GM23338 (cell line): Measurements from ENCODE around the gene NCKAP5. TPM values are rescaled to one million over a fixed set of nuclear protein-coding genes. Genes with fewer than 3 reads are reported as not detected.

Experiments used
- ATAC-seq: fragments of 200-7000 bp; cut with Tn5 transposase; 3 replicates; pipeline ENCODE4 v1.9.1; 2020
- DNase-seq: peaks from one replicate; pipeline ENCODE4 v3.0.0-alpha.2; 2015; ENCODE audit warnings: low spot score
- H2AFZ ChIP-seq: fragments of 200-600 bp; sonication (generic); 2 replicates; pipeline ENCODE4 v1.8.0; 2016; ENCODE audit warnings: antibody characterized with exemption, mild to moderate bottlenecking, moderate library complexity
- H3F3A ChIP-seq: fragments of 200-600 bp; sonication (generic); replicated peaks from 2 replicates; pipeline ENCODE4 v1.8.0; 2017; ENCODE audit warnings: antibody characterized with exemption, mixed run types, low read depth
- H3K27ac ChIP-seq: fragments of 200-600 bp; sonication (generic); 2 replicates; pipeline ENCODE4 v1.6.1; 2016; ENCODE audit warnings: low read depth
- H3K27me3 ChIP-seq: fragments of 200-600 bp; sonication (generic); 2 replicates; pipeline ENCODE4 v1.8.0; 2016; ENCODE audit warnings: mild to moderate bottlenecking, mixed run types, moderate library complexity; ENCODE audit not compliant: insufficient read depth
- H3K36me3 ChIP-seq: fragments of 200-600 bp; sonication (generic); 2 replicates; pipeline ENCODE4 v1.8.0; 2016; ENCODE audit warnings: mild to moderate bottlenecking; ENCODE audit not compliant: insufficient read depth
- H3K4me1 ChIP-seq: fragments of 200-600 bp; sonication (generic); 2 replicates; pipeline ENCODE4 v1.8.0; 2016; ENCODE audit warnings: mild to moderate bottlenecking, moderate library complexity; ENCODE audit not compliant: insufficient read depth
- H3K4me2 ChIP-seq: fragments of 200-600 bp; sonication (generic); 2 replicates; pipeline ENCODE4 v1.7.1; 2017; ENCODE audit warnings: mixed run types
- H3K4me3 ChIP-seq: fragments of 200-600 bp; sonication (generic); 2 replicates; pipeline ENCODE4 v1.6.1; 2016; ENCODE audit warnings: mixed run types
- H3K79me2 ChIP-seq: fragments of 200-600 bp; sonication (generic); replicated peaks from 2 replicates; pipeline ENCODE4 v1.8.0; 2017; ENCODE audit warnings: mild to moderate bottlenecking; ENCODE audit not compliant: insufficient read depth
- H3K9me2 ChIP-seq: fragments of 200-600 bp; sonication (generic); 2 replicates; pipeline ENCODE4 v1.8.0; 2017; ENCODE audit not compliant: insufficient read depth
- H4K20me1 ChIP-seq: fragments of 200-600 bp; sonication (generic); replicated peaks from 2 replicates; pipeline ENCODE4 v1.8.0; 2017; ENCODE audit warnings: mild to moderate bottlenecking; ENCODE audit not compliant: insufficient read depth
- H3K27ac Mint-ChIP-seq: 2 replicates; pipeline ENCODE4 v1.8.0; 2020; ENCODE audit warnings: inconsistent platforms, mild to moderate bottlenecking, moderate library complexity, mixed read lengths
- H3K27me3 Mint-ChIP-seq: 3 replicates; pipeline ENCODE4 v1.8.0; 2022; ENCODE audit warnings: low read depth, mild to moderate bottlenecking, moderate library complexity, mixed read lengths, inconsistent platforms; ENCODE audit not compliant: insufficient read depth, poor library complexity
- H3K36me3 Mint-ChIP-seq: 3 replicates; pipeline ENCODE4 v1.8.0; 2021; ENCODE audit warnings: low read depth, mild to moderate bottlenecking, inconsistent platforms, moderate library complexity, mixed read lengths
- H3K4me1 Mint-ChIP-seq: 3 replicates; pipeline ENCODE4 v1.8.0; 2020; ENCODE audit warnings: mild to moderate bottlenecking, inconsistent platforms, mixed read lengths
- H3K4me3 Mint-ChIP-seq: 3 replicates; pipeline ENCODE4 v1.8.0; 2021; ENCODE audit warnings: moderate library complexity, mild to moderate bottlenecking, inconsistent platforms, mixed read lengths
- H3K9me3 Mint-ChIP-seq: 3 replicates; pipeline ENCODE4 v1.8.0; 2020; ENCODE audit warnings: moderate library complexity, mild to moderate bottlenecking, inconsistent platforms, mixed read lengths
- CREB1 ChIP-seq: fragments of 250-450 bp; sonication (Bioruptor Pico); IDR thresholded peaks from 2 replicates; pipeline ENCODE4 v1.5.0; 2020; ENCODE audit warnings: low read depth, mild to moderate bottlenecking, moderate library complexity
- EZH2 ChIP-seq: fragments of 200-600 bp; sonication (generic); IDR thresholded peaks from one replicate; pipeline ENCODE4 v1.8.0; 2017; ENCODE audit warnings: antibody characterized with exemption, mild to moderate bottlenecking, low read depth; ENCODE audit not compliant: unreplicated experiment
- EZH2phosphoT487 ChIP-seq: fragments of 200-600 bp; sonication (generic); IDR thresholded peaks from one replicate; pipeline ENCODE4 v1.8.1; 2018; ENCODE audit warnings: antibody characterized with exemption; ENCODE audit not compliant: unreplicated experiment
- JUNB ChIP-seq: IDR thresholded peaks from one replicate; pipeline ENCODE4 v1.6.1; 2016; ENCODE audit warnings: antibody characterized with exemption; ENCODE audit not compliant: unreplicated experiment
- NANOG ChIP-seq: IDR thresholded peaks from 2 replicates; pipeline ENCODE4 v1.6.1; 2016; ENCODE audit warnings: antibody characterized with exemption, borderline replicate concordance
- POLR2AphosphoS5 ChIP-seq: IDR thresholded peaks from 2 replicates; pipeline ENCODE4 v1.6.1; 2016; ENCODE audit warnings: antibody characterized with exemption, low read depth
- STAT1 ChIP-seq: IDR thresholded peaks from one replicate; pipeline ENCODE4 v1.6.1; 2016; ENCODE audit warnings: antibody characterized with exemption; ENCODE audit not compliant: unreplicated experiment
- ZNF114 ChIP-seq: fragments of 250-450 bp; sonication (Bioruptor Pico); IDR thresholded peaks from 2 replicates; pipeline ENCODE4 v1.5.0; 2020; ENCODE audit warnings: mild to moderate bottlenecking, moderate library complexity
- ZNF331 ChIP-seq: fragments of 250-450 bp; sonication (Bioruptor Pico); IDR thresholded peaks from 2 replicates; pipeline ENCODE4 v1.5.0; 2020; ENCODE audit warnings: low read depth, mild to moderate bottlenecking, moderate library complexity
- polyA plus RNA-seq: library from polyadenylated mRNA; unstranded; fragments of >200 nt; fragmentation: Nextera tagmentation; extraction: Ambion mirVana; gene quantifications from 2 replicates; pipeline ENCODE4 v1.2.1, GENCODE V29; 2016
- total RNA-seq: library from RNA; depleted of rRNA; stranded (reverse); fragments of >200 nt; shearing (Covaris generic); gene quantifications from 2 replicates; pipeline ENCODE4 v1.2.3, GENCODE V29; 2014
- TF ChIP-seq, protein P1 (sequence below), 2 experiments: fragments of 200-600 bp in 1 of 2; sonication (generic) in 1 of 2; conservative IDR thresholded peaks; 2 replicates each; pipeline versions ENCODE4 v1.5.1 to v1.6.1; 2016 to 2017; ENCODE audit warnings: antibody characterized with exemption in 2 of 2, low read depth in 2 of 2, mild to moderate bottlenecking in 2 of 2, moderate library complexity in 1 of 2
- TF ChIP-seq, protein P2 (sequence below): IDR thresholded peaks from 2 replicates; pipeline ENCODE4 v1.6.1; 2016; ENCODE audit warnings: antibody characterized with exemption
- TF ChIP-seq, protein P3 (sequence below): fragments of 250-450 bp; sonication (Bioruptor Pico); IDR thresholded peaks from 2 replicates; pipeline ENCODE4 v1.5.0; 2020; ENCODE audit warnings: mild to moderate bottlenecking, moderate library complexity
- TF ChIP-seq, protein P4 (sequence below): IDR thresholded peaks from one replicate; pipeline ENCODE4 v1.6.1; 2018; ENCODE audit warnings: antibody characterized with exemption; ENCODE audit not compliant: unreplicated experiment

NCKAP5 gene
- total and polyA plus RNA-seq, 2 experiments from 2014 or later: 0.34 to 0.73 TPM

- TF ChIP-seq ZNF114 (no peak), JUNB (no peak), STAT1 (no peak), POLR2AphosphoS5 (no peak), EZH2 (no peak), NANOG (no peak), CREB1 (CRISPR knock-in tag) (no peak), EZH2phosphoT487 (no peak), ZNF331 (no peak)
- TF ChIP-seq, protein P1, sequence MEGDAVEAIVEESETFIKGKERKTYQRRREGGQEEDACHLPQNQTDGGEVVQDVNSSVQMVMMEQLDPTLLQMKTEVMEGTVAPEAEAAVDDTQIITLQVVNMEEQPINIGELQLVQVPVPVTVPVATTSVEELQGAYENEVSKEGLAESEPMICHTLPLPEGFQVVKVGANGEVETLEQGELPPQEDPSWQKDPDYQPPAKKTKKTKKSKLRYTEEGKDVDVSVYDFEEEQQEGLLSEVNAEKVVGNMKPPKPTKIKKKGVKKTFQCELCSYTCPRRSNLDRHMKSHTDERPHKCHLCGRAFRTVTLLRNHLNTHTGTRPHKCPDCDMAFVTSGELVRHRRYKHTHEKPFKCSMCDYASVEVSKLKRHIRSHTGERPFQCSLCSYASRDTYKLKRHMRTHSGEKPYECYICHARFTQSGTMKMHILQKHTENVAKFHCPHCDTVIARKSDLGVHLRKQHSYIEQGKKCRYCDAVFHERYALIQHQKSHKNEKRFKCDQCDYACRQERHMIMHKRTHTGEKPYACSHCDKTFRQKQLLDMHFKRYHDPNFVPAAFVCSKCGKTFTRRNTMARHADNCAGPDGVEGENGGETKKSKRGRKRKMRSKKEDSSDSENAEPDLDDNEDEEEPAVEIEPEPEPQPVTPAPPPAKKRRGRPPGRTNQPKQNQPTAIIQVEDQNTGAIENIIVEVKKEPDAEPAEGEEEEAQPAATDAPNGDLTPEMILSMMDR (conservative IDR thresholded peaks at IDR 0.05; ENCODE audit: low read depth in 2 of 2): no peak
- TF ChIP-seq, protein P2, sequence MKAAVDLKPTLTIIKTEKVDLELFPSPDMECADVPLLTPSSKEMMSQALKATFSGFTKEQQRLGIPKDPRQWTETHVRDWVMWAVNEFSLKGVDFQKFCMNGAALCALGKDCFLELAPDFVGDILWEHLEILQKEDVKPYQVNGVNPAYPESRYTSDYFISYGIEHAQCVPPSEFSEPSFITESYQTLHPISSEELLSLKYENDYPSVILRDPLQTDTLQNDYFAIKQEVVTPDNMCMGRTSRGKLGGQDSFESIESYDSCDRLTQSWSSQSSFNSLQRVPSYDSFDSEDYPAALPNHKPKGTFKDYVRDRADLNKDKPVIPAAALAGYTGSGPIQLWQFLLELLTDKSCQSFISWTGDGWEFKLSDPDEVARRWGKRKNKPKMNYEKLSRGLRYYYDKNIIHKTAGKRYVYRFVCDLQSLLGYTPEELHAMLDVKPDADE: no peak
- TF ChIP-seq, protein P3, sequence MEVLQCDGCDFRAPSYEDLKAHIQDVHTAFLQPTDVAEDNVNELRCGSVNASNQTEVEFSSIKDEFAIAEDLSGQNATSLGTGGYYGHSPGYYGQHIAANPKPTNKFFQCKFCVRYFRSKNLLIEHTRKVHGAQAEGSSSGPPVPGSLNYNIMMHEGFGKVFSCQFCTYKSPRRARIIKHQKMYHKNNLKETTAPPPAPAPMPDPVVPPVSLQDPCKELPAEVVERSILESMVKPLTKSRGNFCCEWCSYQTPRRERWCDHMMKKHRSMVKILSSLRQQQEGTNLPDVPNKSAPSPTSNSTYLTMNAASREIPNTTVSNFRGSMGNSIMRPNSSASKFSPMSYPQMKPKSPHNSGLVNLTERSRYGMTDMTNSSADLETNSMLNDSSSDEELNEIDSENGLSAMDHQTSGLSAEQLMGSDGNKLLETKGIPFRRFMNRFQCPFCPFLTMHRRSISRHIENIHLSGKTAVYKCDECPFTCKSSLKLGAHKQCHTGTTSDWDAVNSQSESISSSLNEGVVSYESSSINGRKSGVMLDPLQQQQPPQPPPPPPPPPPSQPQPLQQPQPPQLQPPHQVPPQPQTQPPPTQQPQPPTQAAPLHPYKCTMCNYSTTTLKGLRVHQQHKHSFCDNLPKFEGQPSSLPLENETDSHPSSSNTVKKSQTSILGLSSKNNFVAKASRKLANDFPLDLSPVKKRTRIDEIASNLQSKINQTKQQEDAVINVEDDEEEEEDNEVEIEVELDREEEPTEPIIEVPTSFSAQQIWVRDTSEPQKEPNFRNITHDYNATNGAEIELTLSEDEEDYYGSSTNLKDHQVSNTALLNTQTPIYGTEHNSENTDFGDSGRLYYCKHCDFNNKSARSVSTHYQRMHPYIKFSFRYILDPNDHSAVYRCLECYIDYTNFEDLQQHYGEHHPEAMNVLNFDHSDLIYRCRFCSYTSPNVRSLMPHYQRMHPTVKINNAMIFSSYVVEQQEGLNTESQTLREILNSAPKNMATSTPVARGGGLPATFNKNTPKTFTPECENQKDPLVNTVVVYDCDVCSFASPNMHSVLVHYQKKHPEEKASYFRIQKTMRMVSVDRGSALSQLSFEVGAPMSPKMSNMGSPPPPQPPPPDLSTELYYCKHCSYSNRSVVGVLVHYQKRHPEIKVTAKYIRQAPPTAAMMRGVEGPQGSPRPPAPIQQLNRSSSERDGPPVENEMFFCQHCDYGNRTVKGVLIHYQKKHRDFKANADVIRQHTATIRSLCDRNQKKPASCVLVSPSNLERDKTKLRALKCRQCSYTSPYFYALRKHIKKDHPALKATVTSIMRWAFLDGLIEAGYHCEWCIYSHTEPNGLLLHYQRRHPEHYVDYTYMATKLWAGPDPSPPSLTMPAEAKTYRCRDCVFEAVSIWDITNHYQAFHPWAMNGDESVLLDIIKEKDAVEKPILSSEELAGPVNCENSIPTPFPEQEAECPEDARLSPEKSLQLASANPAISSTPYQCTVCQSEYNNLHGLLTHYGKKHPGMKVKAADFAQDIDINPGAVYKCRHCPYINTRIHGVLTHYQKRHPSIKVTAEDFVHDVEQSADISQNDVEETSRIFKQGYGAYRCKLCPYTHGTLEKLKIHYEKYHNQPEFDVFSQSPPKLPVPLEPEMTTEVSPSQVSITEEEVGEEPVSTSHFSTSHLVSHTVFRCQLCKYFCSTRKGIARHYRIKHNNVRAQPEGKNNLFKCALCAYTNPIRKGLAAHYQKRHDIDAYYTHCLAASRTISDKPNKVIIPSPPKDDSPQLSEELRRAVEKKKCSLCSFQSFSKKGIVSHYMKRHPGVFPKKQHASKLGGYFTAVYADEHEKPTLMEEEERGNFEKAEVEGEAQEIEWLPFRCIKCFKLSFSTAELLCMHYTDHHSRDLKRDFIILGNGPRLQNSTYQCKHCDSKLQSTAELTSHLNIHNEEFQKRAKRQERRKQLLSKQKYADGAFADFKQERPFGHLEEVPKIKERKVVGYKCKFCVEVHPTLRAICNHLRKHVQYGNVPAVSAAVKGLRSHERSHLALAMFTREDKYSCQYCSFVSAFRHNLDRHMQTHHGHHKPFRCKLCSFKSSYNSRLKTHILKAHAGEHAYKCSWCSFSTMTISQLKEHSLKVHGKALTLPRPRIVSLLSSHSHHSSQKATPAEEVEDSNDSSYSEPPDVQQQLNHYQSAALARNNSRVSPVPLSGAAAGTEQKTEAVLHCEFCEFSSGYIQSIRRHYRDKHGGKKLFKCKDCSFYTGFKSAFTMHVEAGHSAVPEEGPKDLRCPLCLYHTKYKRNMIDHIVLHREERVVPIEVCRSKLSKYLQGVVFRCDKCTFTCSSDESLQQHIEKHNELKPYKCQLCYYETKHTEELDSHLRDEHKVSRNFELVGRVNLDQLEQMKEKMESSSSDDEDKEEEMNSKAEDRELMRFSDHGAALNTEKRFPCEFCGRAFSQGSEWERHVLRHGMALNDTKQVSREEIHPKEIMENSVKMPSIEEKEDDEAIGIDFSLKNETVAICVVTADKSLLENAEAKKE (CRISPR knock-in tag): no peak
- TF ChIP-seq, protein P4, sequence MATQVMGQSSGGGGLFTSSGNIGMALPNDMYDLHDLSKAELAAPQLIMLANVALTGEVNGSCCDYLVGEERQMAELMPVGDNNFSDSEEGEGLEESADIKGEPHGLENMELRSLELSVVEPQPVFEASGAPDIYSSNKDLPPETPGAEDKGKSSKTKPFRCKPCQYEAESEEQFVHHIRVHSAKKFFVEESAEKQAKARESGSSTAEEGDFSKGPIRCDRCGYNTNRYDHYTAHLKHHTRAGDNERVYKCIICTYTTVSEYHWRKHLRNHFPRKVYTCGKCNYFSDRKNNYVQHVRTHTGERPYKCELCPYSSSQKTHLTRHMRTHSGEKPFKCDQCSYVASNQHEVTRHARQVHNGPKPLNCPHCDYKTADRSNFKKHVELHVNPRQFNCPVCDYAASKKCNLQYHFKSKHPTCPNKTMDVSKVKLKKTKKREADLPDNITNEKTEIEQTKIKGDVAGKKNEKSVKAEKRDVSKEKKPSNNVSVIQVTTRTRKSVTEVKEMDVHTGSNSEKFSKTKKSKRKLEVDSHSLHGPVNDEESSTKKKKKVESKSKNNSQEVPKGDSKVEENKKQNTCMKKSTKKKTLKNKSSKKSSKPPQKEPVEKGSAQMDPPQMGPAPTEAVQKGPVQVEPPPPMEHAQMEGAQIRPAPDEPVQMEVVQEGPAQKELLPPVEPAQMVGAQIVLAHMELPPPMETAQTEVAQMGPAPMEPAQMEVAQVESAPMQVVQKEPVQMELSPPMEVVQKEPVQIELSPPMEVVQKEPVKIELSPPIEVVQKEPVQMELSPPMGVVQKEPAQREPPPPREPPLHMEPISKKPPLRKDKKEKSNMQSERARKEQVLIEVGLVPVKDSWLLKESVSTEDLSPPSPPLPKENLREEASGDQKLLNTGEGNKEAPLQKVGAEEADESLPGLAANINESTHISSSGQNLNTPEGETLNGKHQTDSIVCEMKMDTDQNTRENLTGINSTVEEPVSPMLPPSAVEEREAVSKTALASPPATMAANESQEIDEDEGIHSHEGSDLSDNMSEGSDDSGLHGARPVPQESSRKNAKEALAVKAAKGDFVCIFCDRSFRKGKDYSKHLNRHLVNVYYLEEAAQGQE: no peak
Measured at GRCh38 chr2:132642415-132642814, 925.8 kb downstream of the NCKAP5 start.

More at GRCh38 chr2:132642415-132642814, 925.8 kb downstream of the NCKAP5 start:
- Histone ChIP-seq H3K79me2 (no peaks in the 10 kb centered on the region), H3K27me3 (no peaks in the 10 kb centered on the region), H3K27ac (no peak overlapping the region), H3F3A (no peaks in the 10 kb centered on the region), H3K36me3 (no peaks in the 10 kb centered on the region), H3K4me1 (peaks cover 9% of the 10 kb centered on the region), H3K4me2 (no peak overlapping the region), H2AFZ (no peak overlapping the region), H4K20me1 (no peaks in the 10 kb centered on the region), H3K4me3 (no peak overlapping the region), H3K9me2 (peaks cover 8% of the 10 kb centered on the region; the same call in 1 of the 2 replicates)
- Mint-ChIP-seq H3K4me1 (peaks cover 35% of the 10 kb centered on the region), H3K9me3 (no peaks in the 10 kb centered on the region; the same call in 2 of the 3 replicates), H3K27ac (no peak overlapping the region), H3K27me3 (peaks cover 3% of the 10 kb centered on the region), H3K36me3 (no peaks in the 10 kb centered on the region), H3K4me3 (no peak overlapping the region)
- DNase-seq (no peak), ATAC-seq (no peak)
